Smooth muscle cell (in vitro differentiated cells): ENCODE measurements around the gene PFKFB4. TPM values are rescaled to one million over a fixed set of nuclear protein-coding genes. Genes with fewer than 3 reads are reported as not detected.

Source experiments
- DNase-seq: peaks from one replicate; lab custom pipeline; 2025; ENCODE audit not compliant: unreplicated experiment; lab: John Stamatoyannopoulos, UW
- H2AFZ ChIP-seq: fragments of 200-600 bp; sonication (generic); 2 replicates; pipeline ENCODE4 v1.6.0; 2016; ENCODE audit warnings: antibody characterized with exemption, low read depth, mild to moderate bottlenecking
- H3F3A ChIP-seq: fragments of 200-600 bp; sonication (generic); 2 replicates; pipeline ENCODE4 v1.6.0; 2017; ENCODE audit warnings: antibody characterized with exemption, low read depth
- H3K27ac ChIP-seq: fragments of 200-600 bp; sonication (generic); 2 replicates; pipeline ENCODE4 v1.5.1; 2016; ENCODE audit warnings: low read depth, mild to moderate bottlenecking
- H3K27me3 ChIP-seq: fragments of 200-600 bp; sonication (generic); 2 replicates; pipeline ENCODE4 v1.6.1; 2016; ENCODE audit warnings: low read depth, mild to moderate bottlenecking
- H3K36me3 ChIP-seq: fragments of 200-600 bp; sonication (generic); 2 replicates; pipeline ENCODE4 v1.5.1; 2016; ENCODE audit warnings: low read depth
- H3K4me1 ChIP-seq: fragments of 200-600 bp; sonication (generic); 2 replicates; pipeline ENCODE4 v1.5.1; 2016; ENCODE audit warnings: low read depth
- H3K4me2 ChIP-seq: fragments of 200-600 bp; sonication (generic); 2 replicates; pipeline ENCODE4 v1.6.0; 2016; ENCODE audit warnings: mild to moderate bottlenecking
- H3K4me3 ChIP-seq: fragments of 200-600 bp; sonication (generic); 2 replicates; pipeline ENCODE4 v1.5.1; 2016; ENCODE audit warnings: mild to moderate bottlenecking
- H3K79me2 ChIP-seq: fragments of 200-600 bp; sonication (generic); 2 replicates; pipeline ENCODE4 v1.6.0; 2016; ENCODE audit warnings: low read depth, mild to moderate bottlenecking
- H3K9ac ChIP-seq: fragments of 200-600 bp; sonication (generic); 2 replicates; pipeline ENCODE4 v1.6.0; 2016; ENCODE audit warnings: low read depth
- H3K9me3 ChIP-seq: fragments of 200-600 bp; sonication (generic); replicated peaks from 2 replicates; pipeline ENCODE4 v1.5.1; 2016; ENCODE audit warnings: low read depth
- H4K20me1 ChIP-seq: fragments of 200-600 bp; sonication (generic); 2 replicates; pipeline ENCODE4 v1.6.0; 2016; ENCODE audit warnings: low read depth
- CTCF ChIP-seq: fragments of 200-600 bp; sonication (generic); IDR thresholded peaks from 2 replicates; pipeline ENCODE4 v1.5.1; 2017; ENCODE audit warnings: borderline replicate concordance, mild to moderate bottlenecking, antibody characterized with exemption; ENCODE audit not compliant: insufficient read depth, poor library complexity, severe bottlenecking
- WGBS: methylation state at CpG from one replicate; pipeline ENCODE4 v1.1.7; 2016; ENCODE audit warnings: low lambda C conversion rate; 5-methylcytosine and 5-hydroxymethylcytosine counted together
- polyA plus RNA-seq: library from polyadenylated mRNA; unstranded; fragments of >200 nt; fragmentation: Nextera tagmentation; extraction: Ambion mirVana; gene quantifications from 2 replicates; pipeline ENCODE4 v1.2.1, GENCODE V29; 2016
- total RNA-seq: library from RNA; depleted of rRNA; stranded (reverse); fragments of >200 nt; gene quantifications from 2 replicates; pipeline ENCODE4 v1.2.3, GENCODE V29; 2014

Gene PFKFB4
- total and polyA plus RNA-seq, 2 experiments from 2014 or later = 37.4 to 48.8 TPM

GRCh38 chr3:48518638-48519276 lies 37.8 kb downstream of the PFKFB4 start:
- H3K9me3 ChIP-seq = no peaks in the 10 kb centered on the region
- peaks cover 40% of the 10 kb centered on the region for H4K20me1 ChIP-seq
- 90% methylated on average over 12 of the region's 12 CpGs for WGBS
- H3K4me3 ChIP-seq = no peak overlapping the region
- no peaks in the 10 kb centered on the region for H3K36me3 ChIP-seq
- no peaks in the 10 kb centered on the region for H3F3A ChIP-seq
- no peaks in the 10 kb centered on the region for H3K4me1 ChIP-seq
- H3K79me2 ChIP-seq = no peaks in the 10 kb centered on the region
- no peak overlapping the region for H3K4me2 ChIP-seq
- DNase-seq = no peak
- H3K27ac ChIP-seq = no peak overlapping the region
- H2AFZ ChIP-seq = no peak overlapping the region
- TF ChIP-seq CTCF = no peak
- no peaks in the 10 kb centered on the region for H3K27me3 ChIP-seq
- H3K9ac ChIP-seq = no peak overlapping the region

GRCh38 chr3:48518069-48518468 lies 38.5 kb downstream of the PFKFB4 start:
- H3K4me2 ChIP-seq = no peak overlapping the region
- H3K79me2 ChIP-seq = no peaks in the 10 kb centered on the region
- no peaks in the 10 kb centered on the region for H3F3A ChIP-seq
- no peak for DNase-seq
- H2AFZ ChIP-seq = no peak overlapping the region
- H3K36me3 ChIP-seq = no peaks in the 10 kb centered on the region
- H3K4me3 ChIP-seq = no peak overlapping the region
- H3K4me1 ChIP-seq = no peaks in the 10 kb centered on the region
- H3K9ac ChIP-seq = no peak overlapping the region
- no peaks in the 10 kb centered on the region for H3K9me3 ChIP-seq
- no peak for TF ChIP-seq CTCF
- H3K27ac ChIP-seq = no peak overlapping the region
- H3K27me3 ChIP-seq = no peaks in the 10 kb centered on the region
- WGBS = 96% methylated on average over 6 of the region's 6 CpGs
- peaks cover 40% of the 10 kb centered on the region for H4K20me1 ChIP-seq

GRCh38 chr3:48516571-48516970 lies 40.0 kb downstream of the PFKFB4 start:
- WGBS = 91% methylated on average over 8 of the region's 8 CpGs

More at GRCh38 chr3:48516571-48516970, 40.0 kb downstream of the PFKFB4 start:
- Histone ChIP-seq H3K4me1 (no peaks in the 10 kb centered on the region), H3K4me2 (no peak overlapping the region), H2AFZ (no peak overlapping the region), H3K9me3 (no peaks in the 10 kb centered on the region), H3K9ac (no peak overlapping the region), H3K27me3 (no peaks in the 10 kb centered on the region), H3K36me3 (no peaks in the 10 kb centered on the region), H3K79me2 (no peaks in the 10 kb centered on the region), H3K4me3 (no peak overlapping the region), H3K27ac (no peak overlapping the region), H4K20me1 (peaks cover 40% of the 10 kb centered on the region), H3F3A (no peaks in the 10 kb centered on the region)
- no peak for TF ChIP-seq CTCF
- no peak for DNase-seq
